NCI-H187 treated with DMSO at 0.1 percent for 48 hours (cell line): ENCODE results near the gene TOGARAM2.

Experiments
- DNase-seq: peaks from one replicate; lab custom pipeline; 2025; lab: John Stamatoyannopoulos, UW

Gene TOGARAM2

GRCh38 chr2:29021886-29022285 is 40.8 kb downstream of the TOGARAM2 start:
- DNase-seq, result no peak

- no peak for DNase-seq
These were observed 41.6 kb downstream of the TOGARAM2 start for GRCh38 chr2:29022679-29023078.

- DNase-seq, result no peak
These were observed 42.1 kb downstream of the TOGARAM2 start for GRCh38 chr2:29023188-29023587.

- no peak for DNase-seq
These were observed 43.9 kb downstream of the TOGARAM2 start for GRCh38 chr2:29024882-29025430.

GRCh38 chr2:29025711-29026110 is 44.6 kb downstream of the TOGARAM2 start:
- no peak for DNase-seq

- DNase-seq, result no peak
These were observed 49.9 kb downstream of the TOGARAM2 start for GRCh38 chr2:29031046-29031445.

GRCh38 chr2:29032189-29032588 is 51.1 kb downstream of the TOGARAM2 start:
- DNase-seq, result no peak

- no peak for DNase-seq
These were observed 52.1 kb downstream of the TOGARAM2 start for GRCh38 chr2:29033172-29033571.

- DNase-seq, result no peak
These were observed 52.6 kb downstream of the TOGARAM2 start for GRCh38 chr2:29033656-29034055.

- DNase-seq, result no peak
These were observed 54.1 kb downstream of the TOGARAM2 start for GRCh38 chr2:29035016-29035745.

GRCh38 chr2:29039718-29040480 is 58.8 kb downstream of the TOGARAM2 start:
- no peak for DNase-seq

GRCh38 chr2:29040552-29040951 is 59.5 kb downstream of the TOGARAM2 start:
- no peak for DNase-seq

- DNase-seq, result no peak
These were observed 60.1 kb downstream of the TOGARAM2 start for GRCh38 chr2:29041161-29041660.

- DNase-seq, result no peak
These were observed 61.5 kb downstream of the TOGARAM2 start for GRCh38 chr2:29042561-29043075.

- no peak for DNase-seq
These were observed 63.4 kb downstream of the TOGARAM2 start for GRCh38 chr2:29044459-29044858.

- DNase-seq, result no peak
These were observed 65.2 kb downstream of the TOGARAM2 start for GRCh38 chr2:29046321-29046720.

- DNase-seq, result no peak
These were observed 66.2 kb downstream of the TOGARAM2 start for GRCh38 chr2:29047083-29047845.

- DNase-seq, result peak; percentile 73
These were observed 69.5 kb downstream of the TOGARAM2 start for GRCh38 chr2:29050591-29050990.

- DNase-seq, result no peak
These were observed 70.6 kb downstream of the TOGARAM2 start for GRCh38 chr2:29051730-29052129.

- DNase-seq, result no peak
These were observed 71.7 kb downstream of the TOGARAM2 start for GRCh38 chr2:29052807-29053206.

GRCh38 chr2:29053223-29053622 is 72.1 kb downstream of the TOGARAM2 start:
- no peak for DNase-seq
